OCI-LY7 (cell line): ENCODE data around the gene ACSS3.

ENCODE experiments used
- CTCF ChIP-seq: fragments of 200-600 bp; sonication (generic); conservative IDR thresholded peaks from 2 replicates; pipeline ENCODE4 v1.5.1; 2014; ENCODE audit warnings: mild to moderate bottlenecking, antibody characterized with exemption, low read length, moderate library complexity, mixed read lengths
- EZH2phosphoT487 ChIP-seq: fragments of 200-600 bp; sonication (generic); IDR thresholded peaks from 2 replicates; pipeline ENCODE4 v1.6.1; 2018; ENCODE audit warnings: low read depth, borderline replicate concordance, mild to moderate bottlenecking, mixed run types, antibody characterized with exemption, low read length, moderate library complexity, mixed read lengths

GRCh38 chr12:81083018-81083417 is 5.1 kb downstream of the ACSS3 start:
- no peak for TF ChIP-seq CTCF
- no peak for TF ChIP-seq EZH2phosphoT487
